Thyroid gland (tissue), 4 donors: ENCODE results near the gene INPP4B. TPM values are rescaled to one million over a fixed set of nuclear protein-coding genes. Genes with fewer than 3 reads are reported as not detected.
"Not testable (repeated sequence)": the region's sequence is repeated elsewhere in the genome, so short reads cannot be mapped to it uniquely, and the experiment has no call there.

Experiments
- DNase-seq, 2 donors: peaks; one replicate each; pipeline ENCODE4 v3.0.0-alpha.2; 2019
- H3K27ac ChIP-seq, 3 donors: fragments of 200-600 bp; sonication (generic); 1 replicate in 2 of 3; 2 replicates in 1 of 3; pipeline ENCODE4 v1.5.1; 2016 to 2019; ENCODE audit warnings: mild to moderate bottlenecking in 1 of 3, moderate library complexity in 1 of 3
- H3K27me3 ChIP-seq: fragments of 200-600 bp; sonication (generic); one replicate; pipeline ENCODE4 v1.5.1; 2019
- H3K36me3 ChIP-seq, 2 donors: fragments of 200-600 bp; sonication (generic); one replicate each; pipeline ENCODE4 v1.5.1; 2016 to 2019
- H3K4me1 ChIP-seq, 2 donors: fragments of 200-600 bp; sonication (generic); one replicate each; pipeline ENCODE4 v1.5.1; 2017 to 2019
- H3K4me3 ChIP-seq, 3 donors: fragments of 200-600 bp; sonication (generic); replicated peaks in 1 of 3; 1 replicate in 2 of 3; 2 replicates in 1 of 3; pipeline ENCODE4 v1.5.1; 2016; ENCODE audit warnings: mild to moderate bottlenecking in 1 of 3
- H3K9me3 ChIP-seq: fragments of 200-600 bp; sonication (generic); one replicate; pipeline ENCODE4 v1.5.1; 2017
- CTCF ChIP-seq, 6 experiments: fragments of 200-600 bp in 3 of 6; fragments of 450-650 bp in 3 of 6; sonication (generic) in 3 of 6; IDR thresholded peaks; one replicate each; pipeline ENCODE4 v1.5.1; 2016 to 2019; ENCODE audit warnings: antibody characterized with exemption in 6 of 6, mild to moderate bottlenecking in 2 of 6, inconsistent platforms in 1 of 6, moderate library complexity in 1 of 6
- POLR2A ChIP-seq, 2 donors: fragments of 450-650 bp; IDR thresholded peaks; one replicate each; pipeline ENCODE4 v1.6.1; 2017; ENCODE audit warnings: antibody characterized with exemption in 2 of 2, mild to moderate bottlenecking in 2 of 2, moderate library complexity in 1 of 2
- WGBS, 2 donors: methylation state at CpG; one replicate each; pipeline ENCODE4 v1.1.5; 2017; 5-methylcytosine and 5-hydroxymethylcytosine counted together
- intact Hi-C: fragments of 100-400 bp; cut with DNase I; formaldehyde crosslinking; loops from one replicate; pipeline ENCODE4 v1.15.1; 2023
- total RNA-seq, 4 donors: library from RNA; depleted of rRNA; stranded (reverse); fragments of >200 nt; gene quantifications; one replicate each; pipeline ENCODE4 v1.2.3, GENCODE V29; 2016

Gene INPP4B
- total RNA-seq, 4 donors from 2014 or later, result 8.0 to 22.1 (median 12.0) TPM

- H3K4me1 ChIP-seq, result no peaks in the 10 kb centered on the region
- no peaks in the 10 kb centered on the region for H3K9me3 ChIP-seq
- no peak for DNase-seq
- intact Hi-C loops, result no loop called here
- 88 to 92% methylated on average over 1 of the region's 1 CpG for WGBS, 2 donors
- H3K36me3 ChIP-seq, result no peaks in the 10 kb centered on the region
- H3K27ac ChIP-seq, result no peak overlapping the region
- H3K27me3 ChIP-seq, result no peaks in the 10 kb centered on the region
- no peak for TF ChIP-seq POLR2A (IDR thresholded peaks at IDR 0.05)
- no peak for TF ChIP-seq CTCF (IDR thresholded peaks at IDR 0.05)
- H3K4me3 ChIP-seq, result no peak overlapping the region
These were observed 333.9 kb downstream of the INPP4B start for GRCh38 chr4:142512161-142512560.

GRCh38 chr4:142509881-142510280 is 336.2 kb downstream of the INPP4B start:
- intact Hi-C loops, result no loop called here
- H3K27me3 ChIP-seq, result no peaks in the 10 kb centered on the region
- no peaks in the 10 kb centered on the region for H3K9me3 ChIP-seq
- 95 to 98% methylated on average over 1 of the region's 1 CpG for WGBS, 2 donors
- DNase-seq, result no peak
- no peak overlapping the region for H3K4me3 ChIP-seq
- no peaks in the 10 kb centered on the region for H3K4me1 ChIP-seq
- H3K36me3 ChIP-seq, result no peaks in the 10 kb centered on the region
- TF ChIP-seq POLR2A (IDR thresholded peaks at IDR 0.05) (no peak), CTCF (IDR thresholded peaks at IDR 0.05) (no peak)
- H3K27ac ChIP-seq, result no peak overlapping the region

GRCh38 chr4:142509381-142509780 is 336.7 kb downstream of the INPP4B start:
- H3K4me3 ChIP-seq, H3K9me3 ChIP-seq, DNase-seq, H3K36me3 ChIP-seq, intact Hi-C loops, H3K4me1 ChIP-seq, H3K27ac ChIP-seq, H3K27me3 ChIP-seq: not testable (repeated sequence)
- 94 to 98% methylated on average over 2 of the region's 2 CpGs for WGBS, 2 donors

- TF ChIP-seq CTCF (IDR thresholded peaks at IDR 0.05) (no peak), POLR2A (IDR thresholded peaks at IDR 0.05) (no peak)
- Histone ChIP-seq H3K9me3 (no peaks in the 10 kb centered on the region), H3K36me3 (no peaks in the 10 kb centered on the region), H3K27me3 (no peaks in the 10 kb centered on the region), H3K27ac (no peak overlapping the region), H3K4me3 (no peak overlapping the region), H3K4me1 (no peaks in the 10 kb centered on the region)
- intact Hi-C loops, result no loop called here
- WGBS, 2 donors, result 92 to 96% methylated on average over 3 of the region's 3 CpGs
- DNase-seq, result no peak
These were observed 345.1 kb downstream of the INPP4B start for GRCh38 chr4:142500966-142501365.

- no peak for TF ChIP-seq CTCF (IDR thresholded peaks at IDR 0.05)
- no peak for TF ChIP-seq POLR2A (IDR thresholded peaks at IDR 0.05)
- Histone ChIP-seq H3K4me3 (no peak overlapping the region), H3K27me3 (no peaks in the 10 kb centered on the region), H3K4me1 (no peaks in the 10 kb centered on the region), H3K27ac (no peak overlapping the region), H3K36me3 (no peaks in the 10 kb centered on the region), H3K9me3 (no peaks in the 10 kb centered on the region)
- no peak for DNase-seq
- intact Hi-C loops, result no loop called here
These were observed 348.5 kb downstream of the INPP4B start for GRCh38 chr4:142497606-142498005.
